ENCODE data around the gene MORF4L1.
A peak's percentile ranks its signal among the peaks of the same experiment; 100 is the strongest.

Gene MORF4L1

GRCh38 chr15:78904599-78905358, 32.1 kb downstream of the MORF4L1 start:
- no peak for TF ChIP-seq EZH2phosphoT487 (conservative IDR thresholded peaks at IDR 0.05; ENCODE audit: low read length)
- no peak for TF ChIP-seq CTCF (IDR thresholded peaks at IDR 0.05; ENCODE audit: insufficient read depth, low read length, poor library complexity, severe bottlenecking)
- Histone ChIP-seq H3K79me2 (ENCODE audit: insufficient read depth, low read length) (0 out of 2 replicates have a peak, but pooled peaks cover 6% of the 10 kb centered on the region), H2AFZ (ENCODE audit: low read depth, low read length, severe bottlenecking) (no peak overlapping the region), H3K9me3 (ENCODE audit: insufficient read depth, low read length) (no peaks in the 10 kb centered on the region), H3K36me3 (ENCODE audit: low read length) (peaks cover 31% of the 10 kb centered on the region), H3F3A (ENCODE audit: insufficient read depth) (peaks cover 40% of the 10 kb centered on the region), H3K9me2 (replicated peaks; ENCODE audit: insufficient read depth, low read length) (no peaks in the 10 kb centered on the region), H3K27me3 (ENCODE audit: low read length) (no peaks in the 10 kb centered on the region), H3K27ac (ENCODE audit: low read depth, low read length) (no peak overlapping the region), H4K20me1 (ENCODE audit: low read depth, low read length) (peaks cover 10% of the 10 kb centered on the region), H3K4me3 (ENCODE audit: insufficient read depth, low read length, poor library complexity, severe bottlenecking) (no peak overlapping the region), H3K4me2 (ENCODE audit: low read depth, low read length, poor library complexity, severe bottlenecking) (no peak overlapping the region), H3K9ac (ENCODE audit: low read length) (no peak overlapping the region)

- no peaks in the 10 kb centered on the region for H3K9me3 ChIP-seq (ENCODE audit: insufficient read depth, low read length)
- H3K4me2 ChIP-seq (ENCODE audit: low read depth, low read length, poor library complexity, severe bottlenecking): no peak overlapping the region
- peaks cover 40% of the 10 kb centered on the region for H3F3A ChIP-seq (ENCODE audit: insufficient read depth)
- TF ChIP-seq CTCF (IDR thresholded peaks at IDR 0.05; ENCODE audit: insufficient read depth, low read length, poor library complexity, severe bottlenecking): no peak
- H4K20me1 ChIP-seq (ENCODE audit: low read depth, low read length): peaks cover 7% of the 10 kb centered on the region; the same call in 1 of the 2 replicates
- no peak overlapping the region for H2AFZ ChIP-seq (ENCODE audit: low read depth, low read length, severe bottlenecking)
- no peak overlapping the region for H3K9ac ChIP-seq (ENCODE audit: low read length)
- H3K27ac ChIP-seq (ENCODE audit: low read depth, low read length): no peak overlapping the region
- H3K79me2 ChIP-seq (ENCODE audit: insufficient read depth, low read length): 0 out of 2 replicates have a peak, but pooled peaks cover 6% of the 10 kb centered on the region
- H3K9me2 ChIP-seq (replicated peaks; ENCODE audit: insufficient read depth, low read length): no peaks in the 10 kb centered on the region
- H3K36me3 ChIP-seq (ENCODE audit: low read length): peaks cover 27% of the 10 kb centered on the region
- no peak overlapping the region for H3K4me3 ChIP-seq (ENCODE audit: insufficient read depth, low read length, poor library complexity, severe bottlenecking)
- H3K27me3 ChIP-seq (ENCODE audit: low read length): no peaks in the 10 kb centered on the region
These were observed 33.6 kb downstream of the MORF4L1 start for GRCh38 chr15:78906316-78906620.

GRCh38 chr15:78907577-78907976, 34.9 kb downstream of the MORF4L1 start:
- H3F3A ChIP-seq (ENCODE audit: insufficient read depth): peaks cover 33% of the 10 kb centered on the region; the same call in 1 of the 2 replicates
- H3K9me3 ChIP-seq (ENCODE audit: insufficient read depth, low read length): no peaks in the 10 kb centered on the region
- H3K27ac ChIP-seq (ENCODE audit: low read depth, low read length): no peak overlapping the region
- H3K4me2 ChIP-seq (ENCODE audit: low read depth, low read length, poor library complexity, severe bottlenecking): no peak overlapping the region
- H3K36me3 ChIP-seq (ENCODE audit: low read length): peaks cover 24% of the 10 kb centered on the region
- no peak overlapping the region for H2AFZ ChIP-seq (ENCODE audit: low read depth, low read length, severe bottlenecking)
- H3K9ac ChIP-seq (ENCODE audit: low read length): no peak overlapping the region
- no peak overlapping the region for H3K4me3 ChIP-seq (ENCODE audit: insufficient read depth, low read length, poor library complexity, severe bottlenecking)
- no peaks in the 10 kb centered on the region for H3K27me3 ChIP-seq (ENCODE audit: low read length)
- H3K79me2 ChIP-seq (ENCODE audit: insufficient read depth, low read length): 0 out of 2 replicates have a peak, but pooled peaks cover 5% of the 10 kb centered on the region
- H3K9me2 ChIP-seq (replicated peaks; ENCODE audit: insufficient read depth, low read length): no peaks in the 10 kb centered on the region
- peak; percentile 18 for TF ChIP-seq CTCF (IDR thresholded peaks at IDR 0.05; ENCODE audit: insufficient read depth, low read length, poor library complexity, severe bottlenecking)
- TF ChIP-seq EZH2phosphoT487 (conservative IDR thresholded peaks at IDR 0.05; ENCODE audit: low read length): no peak
- peaks cover 7% of the 10 kb centered on the region; the same call in 1 of the 2 replicates for H4K20me1 ChIP-seq (ENCODE audit: low read depth, low read length)

All from SU-DHL-6 (cell line).